HepG2 (cell line): ENCODE results near the gene SLC1A3. TPM values are rescaled to one million over a fixed set of nuclear protein-coding genes. Genes with fewer than 3 reads are reported as not detected.

Experiments
- ATAC-seq: fragments of 200-7000 bp; cut with Tn5 transposase; 3 replicates; pipeline ENCODE4 v1.9.1; 2020; ENCODE audit warnings: mild to moderate bottlenecking, moderate library complexity
- BruUV-seq: library from RNA; stranded (reverse); fragments of 400-500 nt; replicated peaks from 2 replicates; lab custom pipeline; 2021; lab: Mats Ljungman, UMichigan
- CTCF ChIA-PET: fragments of 300-600 bp; formaldehyde crosslinking; extraction: SDS; loops from one replicate; lab custom pipeline; 2021; ENCODE audit warnings: low total read pairs, inconsistent platforms, low intra/inter-chr PET ratio; lab: Yijun Ruan, JAX
- POLR2A ChIA-PET: fragments of 350-600 bp; sonication (Branson Sonifier 250); formaldehyde crosslinking; loops from one replicate; lab custom pipeline; 2020; ENCODE audit warnings: antibody characterized with exemption, inconsistent platforms; lab: Yijun Ruan, JAX
- DNase-seq: peaks from one replicate; pipeline ENCODE4 v3.0.0-alpha.2; 2015; ENCODE audit warnings: low spot score
- FAIRE-seq: peaks from 3 replicates; lab custom pipeline; 2011; peaks lifted over from hg19 to GRCh38; lab: Jason Lieb, UNC
- H2AFZ ChIP-seq: one replicate; pipeline ENCODE4 v1.6.1; 2011; ENCODE audit warnings: low read length, inconsistent platforms
- H3K27ac ChIP-seq: fragments of 300-600 bp; 3 replicates; pipeline ENCODE4 v1.8.0; 2011; ENCODE audit warnings: mixed run types, mild to moderate bottlenecking, mixed read lengths, low read length, inconsistent platforms; ENCODE audit not compliant: insufficient read depth; ENCODE audit errors: extremely low read length
- H3K27me3 ChIP-seq, 2 experiments: fragments of 200-600 bp in 1 of 2; 2 replicates in 1 of 2; 3 replicates in 1 of 2; pipeline versions ENCODE4 v1.6.0 to v1.8.0; 2011; ENCODE audit warnings: low read length in 2 of 2, mild to moderate bottlenecking in 2 of 2, moderate library complexity in 2 of 2, inconsistent platforms in 1 of 2; ENCODE audit not compliant: insufficient read depth in 2 of 2, control insufficient read depth in 1 of 2
- H3K36me3 ChIP-seq, 2 experiments: fragments of 200-600 bp in 1 of 2; replicated peaks in 1 of 2; 2 replicates in 1 of 2; 3 replicates in 1 of 2; pipeline versions ENCODE4 v1.5.1 to v1.8.0; 2011; ENCODE audit warnings: low read length in 2 of 2, inconsistent platforms in 1 of 2; ENCODE audit not compliant: insufficient read depth in 2 of 2, control insufficient read depth in 1 of 2
- H3K4me1 ChIP-seq: 2 replicates; pipeline ENCODE4 v1.5.1; 2012; ENCODE audit warnings: low read length, inconsistent platforms; ENCODE audit not compliant: insufficient read depth
- H3K4me2 ChIP-seq: 2 replicates; pipeline ENCODE4 v1.6.0; 2011; ENCODE audit warnings: low read depth, low read length, inconsistent platforms
- H3K4me3 ChIP-seq, 3 experiments: fragments of 200-600 bp in 1 of 3; sonication (generic), shearing (Covaris generic) in 1 of 3; replicated peaks in 1 of 3; 2 replicates each; pipeline ENCODE4 v1.5.1; 2011 to 2016; ENCODE audit warnings: low read length in 3 of 3, inconsistent platforms in 2 of 3, low read depth in 2 of 3, mild to moderate bottlenecking in 2 of 3, control low read depth in 1 of 3, mixed read lengths in 1 of 3; ENCODE audit not compliant: insufficient read depth in 1 of 3
- H3K79me2 ChIP-seq: one replicate; pipeline ENCODE4 v1.6.1; 2011; ENCODE audit warnings: low read length, inconsistent platforms; ENCODE audit not compliant: insufficient read depth
- H3K9ac ChIP-seq: 2 replicates; pipeline ENCODE4 v1.6.0; 2011; ENCODE audit warnings: mild to moderate bottlenecking, low read depth, low read length, inconsistent platforms; ENCODE audit not compliant: insufficient read depth
- H3K9me3 ChIP-seq: 2 replicates; pipeline ENCODE4 v1.5.1; 2012; ENCODE audit warnings: mild to moderate bottlenecking, low read length
- H4K20me1 ChIP-seq: 2 replicates; pipeline ENCODE4 v1.6.0; 2011; ENCODE audit warnings: inconsistent platforms, mild to moderate bottlenecking, low read length, moderate library complexity; ENCODE audit not compliant: insufficient read depth
- CEBPB ChIP-seq: IDR thresholded peaks from 2 replicates; pipeline ENCODE4 v1.6.1; 2011; ENCODE audit warnings: low read depth, low read length, improper control_type of control experiment, borderline replicate concordance
- HNF1A ChIP-seq, 2 experiments: sonication (generic) in 1 of 2; formaldehyde crosslinking in 1 of 2; IDR thresholded peaks; 2 replicates each; pipeline versions ENCODE4 v1.4.0 to v1.6.1; 2016 to 2020; ENCODE audit warnings: borderline replicate concordance in 1 of 2, low read depth in 1 of 2, mild to moderate bottlenecking in 1 of 2, missing genetic modification reagents in 1 of 2
- ZBTB7B ChIP-seq: sonication (generic); formaldehyde crosslinking; IDR thresholded peaks from 2 replicates; pipeline ENCODE4 v1.4.0; 2020; ENCODE audit warnings: missing genetic modification reagents
- WGBS: methylation state at CpG from one replicate; pipeline ENCODE4 v1.1.6; 2017; ENCODE audit warnings: low lambda C conversion rate; 5-methylcytosine and 5-hydroxymethylcytosine counted together
- in situ Hi-C: cut with HindIII; loops from 2 replicates; pipeline ENCODE4 v1.10.0; 2017; ENCODE audit warnings: low pct_unique_long_range_greater_than_20kb; ENCODE audit not compliant: extremely low pct_ligation_motif_present
- intact Hi-C: fragments of 100-400 bp; cut with micrococcal nuclease; formaldehyde crosslinking; loops from one replicate; pipeline ENCODE4 v1.10.0; 2022; ENCODE audit not compliant: unreplicated experiment
- polyA plus RNA-seq, 8 experiments: library from polyadenylated mRNA; depleted of rRNA in 3 of 8; stranded (reverse) in 7 of 8; unstranded in 1 of 8; fragments of >200 nt; fragmentation: Illumina TruSeq in 4 of 8; extraction: Trizol in 4 of 8; gene quantifications; 2 replicates each; pipeline versions ENCODE4 v1.2.1 to v1.2.3, GENCODE V29; 2011 to 2016; ENCODE audit warnings: low read depth in 4 of 8, missing spikeins in 1 of 8, mixed read lengths in 1 of 8; ENCODE audit not compliant: insufficient read depth in 1 of 8
- total RNA-seq, 5 experiments: library from RNA; depleted of rRNA; stranded (reverse); fragments of >200 nt; fragmentation: Illumina TruSeq; extraction: Trizol; gene quantifications; 2 replicates each; pipeline ENCODE4 v1.2.3, GENCODE V29; 2016; ENCODE audit warnings: low read depth in 1 of 5

Gene SLC1A3
- total and polyA plus RNA-seq, 2 of the 13 experiments (the other 11 are each of a cell fraction or from before 2014, with no cell fraction given), result 0.09 TPM; not detected in 1

GRCh38 chr5:36717131-36717695 lies 110.8 kb downstream of the SLC1A3 start (continued):
- no peak for TF ChIP-seq ZBTB7B (CRISPR knock-in tag)

GRCh38 chr5:36719282-36719681 lies 112.9 kb downstream of the SLC1A3 start:
- CTCF ChIA-PET, result no interaction called here
- peak; percentile 15; the same call in 1 of the 2 replicates for TF ChIP-seq CEBPB
- no peak for TF ChIP-seq HNF1A (IDR thresholded peaks at IDR 0.05; ENCODE audit: low read depth)
- TF ChIP-seq HNF1A (CRISPR knock-in tag; IDR thresholded peaks at IDR 0.05; ENCODE audit: borderline replicate concordance), result no peak
- Histone ChIP-seq H3K36me3 (no peaks in the 10 kb centered on the region), H3K4me2 (no peak overlapping the region), H3K9me3 (no peaks in the 10 kb centered on the region), H3K4me3 (no peak overlapping the region), H2AFZ (no peak overlapping the region), H3K9ac (no peak overlapping the region), H3K4me1 (no peaks in the 10 kb centered on the region), H3K27me3 (no peaks in the 10 kb centered on the region), H3K27ac (no peak overlapping the region), H3K79me2 (no peaks in the 10 kb centered on the region), H4K20me1 (no peaks in the 10 kb centered on the region)
- no TSS peak for BruUV-seq
- POLR2A ChIA-PET, result no interaction called here
- ATAC-seq, result no peak
- intact Hi-C loops, result loop anchor here (5.0 kb wide), 1 partner anchor 393 kb away; no protein-coding TSS in a partner anchor
- in situ Hi-C loops, result no loop called here
- 36% methylated on average over 2 of the region's 2 CpGs for WGBS
- no peak for FAIRE-seq
- DNase-seq, result no peak
